T-helper 1 cell treated with Interleukin-12 subunit alpha and Interleukin-12 subunit beta and Interleukin-4 antibody, amounts not matched to agents 30 μg/mL and 1 μg/mL, for 36 hours (primary cell): ENCODE data around the gene ADCY1.

Experiments used
- H3K27ac Mint-ChIP-seq: one replicate; pipeline ENCODE4 v1.8.0; 2021; ENCODE audit warnings: mild to moderate bottlenecking, mixed read lengths
- H3K27me3 Mint-ChIP-seq: one replicate; pipeline ENCODE4 v1.8.0; 2021; ENCODE audit warnings: low read depth, mixed read lengths
- H3K36me3 Mint-ChIP-seq: one replicate; pipeline ENCODE4 v1.8.0; 2021; ENCODE audit warnings: low read depth, mixed read lengths
- H3K4me1 Mint-ChIP-seq: one replicate; pipeline ENCODE4 v1.8.0; 2021; ENCODE audit warnings: low read depth, mixed read lengths
- H3K4me3 Mint-ChIP-seq: one replicate; pipeline ENCODE4 v1.8.0; 2021; ENCODE audit warnings: mild to moderate bottlenecking, moderate library complexity, mixed read lengths
- H3K9me3 Mint-ChIP-seq: one replicate; pipeline ENCODE4 v1.8.0; 2021; ENCODE audit warnings: mixed read lengths

ADCY1 gene

DNA sequence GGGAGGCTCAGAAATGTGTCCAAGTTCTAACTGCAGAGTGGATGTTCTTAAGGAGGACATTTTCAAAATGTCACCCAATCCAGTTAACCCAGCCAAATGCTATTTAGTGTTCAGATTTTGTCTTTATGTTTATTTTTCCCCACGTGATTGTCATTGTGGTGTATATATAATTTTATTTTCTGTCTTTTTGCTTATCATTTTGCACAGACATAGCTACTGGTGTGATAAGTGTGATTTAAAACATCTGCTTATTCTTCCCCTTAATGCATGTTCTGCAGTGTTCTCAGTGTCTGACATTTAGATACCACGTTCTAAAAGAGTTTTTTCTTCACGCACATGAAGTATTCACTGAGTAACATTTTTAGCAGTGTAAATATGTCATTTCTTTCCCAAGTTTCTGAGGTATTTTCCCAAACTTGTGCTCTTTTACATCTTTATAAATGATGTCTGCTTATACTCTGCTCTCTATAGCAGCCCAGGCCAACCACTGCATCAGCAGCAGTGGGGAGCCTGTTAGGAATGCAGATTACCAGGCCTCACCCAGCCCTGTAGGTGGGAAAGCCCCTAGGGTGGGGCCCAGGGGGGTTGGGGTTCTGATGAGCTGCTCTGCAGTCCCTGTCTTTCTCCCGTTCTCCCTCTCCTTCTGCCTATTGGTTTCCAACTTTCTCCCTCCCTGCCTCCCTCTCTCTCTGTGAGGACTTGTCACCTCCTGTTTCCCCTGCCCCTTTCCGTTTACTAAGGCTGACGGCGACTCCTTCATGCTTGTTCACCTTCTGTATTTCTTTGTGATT lies 20.8 kb downstream of the ADCY1 start:
- Mint-ChIP-seq H3K36me3 (no peaks in the 10 kb centered on the region), H3K4me3 (no peak overlapping the region)

DNA sequence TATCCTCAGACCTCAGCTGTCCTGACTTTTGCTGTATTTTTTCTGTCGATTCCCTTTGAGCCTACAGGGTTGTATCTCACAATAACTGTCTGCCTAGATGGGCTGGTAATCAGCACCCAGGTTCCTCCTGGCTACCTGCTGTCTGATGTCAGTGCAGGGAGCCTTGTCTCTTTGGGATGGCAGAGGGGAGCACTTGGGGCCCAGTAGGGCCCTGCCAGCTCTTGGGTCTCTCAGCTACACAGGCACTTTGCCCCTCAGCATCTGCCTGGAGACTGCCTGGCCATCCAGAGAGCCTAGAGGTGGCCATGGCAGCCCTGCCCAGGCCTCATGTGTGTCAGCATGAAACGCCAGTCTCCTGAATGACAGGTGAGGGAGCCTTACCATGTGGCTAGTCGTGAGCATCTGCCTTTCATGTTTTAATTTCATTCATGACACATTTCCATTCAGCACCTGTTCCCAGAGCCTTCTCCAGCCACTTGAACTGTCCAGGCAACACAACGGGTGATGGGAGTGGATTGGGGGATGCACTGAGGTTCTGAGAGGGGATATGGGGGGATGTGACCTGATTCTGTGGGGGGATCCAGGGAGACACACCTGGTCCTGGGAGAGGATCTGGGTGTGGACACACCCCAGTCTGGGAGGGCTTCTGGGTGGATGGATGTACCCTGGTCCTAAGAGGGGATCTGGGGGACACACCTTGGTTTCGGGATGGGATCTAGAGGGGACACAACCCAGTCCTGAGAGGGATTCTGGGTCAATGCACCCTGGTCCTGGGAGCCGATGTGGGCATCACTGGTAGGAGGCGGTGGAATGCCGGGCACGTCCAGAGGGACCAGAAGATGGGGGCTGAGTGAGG lies 21.9 kb downstream of the ADCY1 start:
- H3K9me3 Mint-ChIP-seq = no peaks in the 10 kb centered on the region
- H3K27me3 Mint-ChIP-seq = no peaks in the 10 kb centered on the region
- H3K36me3 Mint-ChIP-seq = no peaks in the 10 kb centered on the region
- H3K27ac Mint-ChIP-seq = no peak overlapping the region
- H3K4me1 Mint-ChIP-seq = no peaks in the 10 kb centered on the region
- no peak overlapping the region for H3K4me3 Mint-ChIP-seq

More for the DNA sequence above, 20.8 kb downstream of the ADCY1 start:
- Mint-ChIP-seq H3K27ac (no peak overlapping the region), H3K27me3 (no peaks in the 10 kb centered on the region), H3K9me3 (no peaks in the 10 kb centered on the region), H3K4me1 (no peaks in the 10 kb centered on the region)

DNA sequence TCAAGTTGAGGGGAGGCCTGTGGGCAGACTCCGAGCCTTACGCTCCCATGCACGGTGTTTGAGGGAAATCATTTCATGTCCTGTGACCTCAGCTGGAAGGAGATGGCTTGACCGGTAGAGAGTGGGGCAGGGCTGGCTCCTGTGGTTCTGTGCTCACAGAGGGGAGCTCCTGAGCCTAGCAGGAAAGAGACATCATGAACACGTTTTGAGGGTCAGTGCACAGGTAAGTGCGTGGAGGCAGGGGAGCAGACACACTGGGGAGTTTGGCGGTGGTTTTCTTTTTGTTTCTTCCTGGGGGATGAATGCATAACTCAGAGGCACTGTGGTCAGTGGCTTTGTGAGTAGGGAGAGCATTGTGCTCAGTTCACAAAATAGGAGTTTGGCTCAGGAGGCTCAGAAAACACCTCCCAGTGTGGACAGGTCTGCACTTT lies 22.5 kb downstream of the ADCY1 start:
- no peaks in the 10 kb centered on the region for H3K36me3 Mint-ChIP-seq
- no peaks in the 10 kb centered on the region for H3K27me3 Mint-ChIP-seq
- H3K9me3 Mint-ChIP-seq = no peaks in the 10 kb centered on the region
- no peaks in the 10 kb centered on the region for H3K4me1 Mint-ChIP-seq
- no peak overlapping the region for H3K4me3 Mint-ChIP-seq
- H3K27ac Mint-ChIP-seq = no peak overlapping the region

DNA sequence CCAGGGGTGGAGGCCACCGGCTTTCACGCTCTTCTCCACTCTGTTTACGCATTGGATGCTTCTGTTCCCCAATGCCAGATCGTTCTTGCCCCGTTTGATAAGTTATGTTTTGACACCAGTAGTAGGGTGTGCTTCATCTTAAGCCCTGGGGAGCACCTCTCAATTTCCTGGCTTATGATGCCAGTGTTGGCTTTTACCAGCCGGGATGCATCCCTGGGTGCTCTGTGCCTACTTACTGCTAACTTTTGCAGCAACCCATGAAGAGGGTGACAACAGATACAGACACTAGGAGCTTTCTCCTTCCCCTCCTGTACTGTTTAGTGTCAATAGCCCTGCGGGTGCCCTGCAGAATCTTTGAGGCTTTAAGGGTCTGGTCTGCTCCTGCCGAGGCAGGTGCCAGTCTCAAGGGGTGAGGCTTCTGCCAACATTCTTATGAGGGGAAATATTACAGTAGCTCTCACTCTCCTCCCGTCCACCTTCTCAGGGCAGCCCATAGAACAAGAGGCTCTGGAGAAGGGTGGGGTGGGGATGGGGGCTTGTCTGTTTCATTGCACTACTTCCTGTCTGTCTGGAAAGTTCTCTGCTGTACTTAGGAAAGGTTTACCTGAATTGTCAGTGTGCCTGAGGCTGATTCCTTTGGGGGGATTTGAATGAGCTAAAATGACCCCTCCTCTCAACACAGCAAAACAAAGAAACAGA lies 23.3 kb downstream of the ADCY1 start:
- no peaks in the 10 kb centered on the region for H3K4me1 Mint-ChIP-seq
- H3K36me3 Mint-ChIP-seq = no peaks in the 10 kb centered on the region
- H3K27ac Mint-ChIP-seq = no peak overlapping the region
- H3K9me3 Mint-ChIP-seq = no peaks in the 10 kb centered on the region
- H3K4me3 Mint-ChIP-seq = no peak overlapping the region
- H3K27me3 Mint-ChIP-seq = no peaks in the 10 kb centered on the region

DNA sequence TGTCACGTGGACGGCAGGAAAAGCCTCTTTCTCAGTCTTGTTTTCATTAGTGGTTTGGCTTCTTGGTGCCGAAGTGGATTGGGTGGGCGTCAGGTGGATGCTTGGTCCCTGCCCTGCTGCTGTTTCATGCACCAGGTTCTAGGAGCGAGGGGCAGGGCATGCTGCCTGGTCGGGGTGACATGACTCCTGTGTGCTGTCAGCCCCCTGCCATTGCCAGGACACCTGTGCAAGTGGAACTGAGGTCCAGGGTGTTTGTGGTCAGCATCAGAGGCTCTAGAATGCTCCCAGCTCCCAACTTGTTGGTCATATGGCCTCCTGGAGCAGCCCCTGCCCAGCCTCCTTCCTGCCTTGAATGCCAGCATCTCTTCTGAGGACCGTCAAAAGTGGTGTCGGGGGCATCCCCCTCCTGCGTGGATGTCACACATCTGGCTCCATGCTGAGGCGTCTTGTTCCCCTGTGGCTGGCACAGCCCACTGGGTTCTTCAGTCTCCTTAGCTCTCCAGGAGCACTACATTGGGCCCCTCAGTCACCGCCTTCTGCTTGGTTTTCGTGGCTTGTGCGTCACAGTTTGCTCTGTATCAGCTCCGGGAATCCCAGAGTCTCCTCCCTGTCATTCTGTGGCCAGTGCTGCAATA lies 24.8 kb downstream of the ADCY1 start:
- Mint-ChIP-seq H3K27ac (no peak overlapping the region), H3K27me3 (no peaks in the 10 kb centered on the region), H3K4me3 (no peak overlapping the region), H3K9me3 (no peaks in the 10 kb centered on the region), H3K36me3 (no peaks in the 10 kb centered on the region), H3K4me1 (no peaks in the 10 kb centered on the region)

DNA sequence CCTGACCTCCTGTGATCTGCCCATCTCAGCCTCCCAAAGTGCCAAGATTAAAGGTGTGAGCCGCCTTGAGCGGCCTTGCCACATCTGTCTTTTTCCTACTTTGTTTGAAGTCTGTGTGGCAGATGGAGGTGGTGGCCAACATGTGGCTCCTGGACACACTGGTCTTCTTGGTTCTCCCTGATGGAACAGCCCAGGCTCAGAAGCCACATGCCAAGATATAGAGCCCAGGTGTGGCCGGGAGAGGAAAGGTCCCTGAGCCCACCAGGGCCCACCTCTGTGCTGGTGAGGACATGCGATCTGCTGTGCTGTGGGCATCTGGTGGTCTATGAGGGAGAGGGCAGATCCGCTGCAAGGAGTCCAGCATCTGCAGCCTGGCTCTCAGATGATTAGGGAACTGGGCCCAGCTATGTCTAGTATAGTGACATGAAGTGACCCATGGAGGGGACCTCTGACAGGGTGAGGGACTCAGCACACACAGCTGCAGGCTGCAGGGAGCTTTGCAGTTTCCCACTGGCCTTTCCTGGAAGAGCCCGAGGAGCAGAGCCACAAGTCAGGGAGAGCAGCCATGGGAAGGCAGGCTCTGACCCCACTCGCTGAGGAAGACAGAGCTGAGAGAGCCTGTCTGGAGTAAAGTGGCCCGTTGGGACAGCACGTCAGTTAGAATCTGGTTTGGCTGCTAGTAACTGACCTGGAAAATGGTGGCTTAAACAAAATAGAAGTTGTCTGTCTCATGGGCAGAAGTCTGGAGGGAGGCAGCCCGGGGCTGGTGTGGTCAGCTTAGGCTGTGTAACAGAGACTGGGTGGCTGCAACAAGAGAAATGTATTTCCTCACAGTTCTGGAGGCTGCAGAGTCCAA lies 25.9 kb downstream of the ADCY1 start:
- Mint-ChIP-seq H3K27ac (no peak overlapping the region), H3K4me3 (no peak overlapping the region), H3K4me1 (no peaks in the 10 kb centered on the region), H3K36me3 (no peaks in the 10 kb centered on the region), H3K9me3 (no peaks in the 10 kb centered on the region), H3K27me3 (no peaks in the 10 kb centered on the region)

DNA sequence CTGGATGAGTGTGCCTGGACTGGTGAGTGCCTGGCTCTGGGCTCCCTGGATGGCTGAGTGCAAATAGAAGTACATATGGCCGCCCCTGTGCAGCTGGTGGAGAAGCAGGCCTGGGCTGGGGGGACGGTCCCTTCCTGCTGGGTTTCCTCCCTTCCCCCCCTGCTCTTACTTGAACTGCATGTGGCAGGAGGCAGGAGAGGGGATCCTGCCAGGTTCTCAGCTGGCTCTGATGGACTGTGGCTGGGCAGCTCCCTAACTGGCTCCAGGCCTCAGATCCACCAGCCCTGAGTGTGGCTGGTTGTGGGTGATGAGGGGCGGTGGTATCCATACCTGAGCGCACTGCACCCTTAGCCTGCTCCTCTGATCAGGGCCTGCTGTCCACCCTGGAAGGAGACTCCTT lies 26.9 kb downstream of the ADCY1 start:
- Mint-ChIP-seq H3K36me3 (no peaks in the 10 kb centered on the region), H3K27me3 (no peaks in the 10 kb centered on the region), H3K27ac (no peak overlapping the region), H3K4me3 (no peak overlapping the region), H3K9me3 (no peaks in the 10 kb centered on the region), H3K4me1 (no peaks in the 10 kb centered on the region)

DNA sequence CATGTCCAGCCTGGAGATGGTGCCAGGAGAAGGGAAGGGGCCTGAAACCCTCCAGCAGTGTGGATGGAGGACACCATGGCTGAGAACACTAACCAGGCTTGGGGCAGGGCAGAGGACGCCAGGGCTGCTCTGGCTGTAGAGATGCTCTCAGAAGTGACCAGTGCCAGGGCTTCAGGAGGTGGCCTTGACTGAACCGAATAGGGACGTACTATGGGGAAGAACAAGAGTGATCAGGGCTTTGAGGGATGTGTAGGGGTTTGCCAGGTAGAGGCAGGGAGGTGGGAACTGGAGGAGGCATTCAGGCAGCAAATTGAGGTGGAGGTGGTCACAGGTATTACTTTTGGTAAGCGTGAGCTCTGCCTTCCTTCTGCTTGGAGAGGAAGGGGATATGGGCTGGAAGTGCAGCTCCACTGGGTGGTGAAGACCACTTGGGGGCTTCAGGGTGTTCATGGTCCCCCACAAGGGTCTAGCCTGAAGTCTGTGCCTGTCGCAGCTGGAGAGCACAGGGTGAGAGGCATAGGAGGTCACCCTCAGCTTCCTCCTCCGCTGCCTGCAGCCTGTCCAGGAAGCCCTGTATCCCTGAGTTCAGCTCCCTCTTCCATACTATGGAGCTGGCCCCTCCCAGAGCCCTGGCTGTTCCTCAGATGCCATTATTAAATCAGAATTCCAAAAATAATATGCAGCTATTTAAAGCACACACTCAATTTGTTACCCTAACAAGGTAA lies 27.8 kb downstream of the ADCY1 start:
- no peaks in the 10 kb centered on the region for H3K9me3 Mint-ChIP-seq
- no peak overlapping the region for H3K4me3 Mint-ChIP-seq
- H3K36me3 Mint-ChIP-seq = no peaks in the 10 kb centered on the region
- H3K27ac Mint-ChIP-seq = no peak overlapping the region
- no peaks in the 10 kb centered on the region for H3K27me3 Mint-ChIP-seq
- no peaks in the 10 kb centered on the region for H3K4me1 Mint-ChIP-seq

DNA sequence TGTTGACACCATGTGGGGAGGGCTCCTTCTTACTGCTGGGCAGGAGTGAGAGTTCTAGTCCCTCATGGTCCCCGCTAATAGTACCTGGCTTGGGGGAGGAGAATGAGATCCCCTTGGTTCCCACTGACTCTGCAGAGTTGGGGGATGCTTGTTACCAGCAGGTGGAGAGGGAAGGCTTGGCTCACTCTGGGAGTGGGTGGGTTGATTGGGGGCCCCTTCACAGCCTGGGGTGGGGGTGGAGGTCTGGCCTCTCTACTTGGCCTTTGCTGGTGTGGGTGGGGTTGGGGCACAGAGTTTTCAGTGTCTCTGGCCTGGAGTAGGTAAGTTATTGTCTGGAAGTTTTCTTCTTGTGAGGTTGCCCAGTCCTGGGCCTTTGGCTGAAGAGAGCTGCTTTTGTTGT lies 31.9 kb downstream of the ADCY1 start:
- Mint-ChIP-seq H3K27me3 (no peaks in the 10 kb centered on the region), H3K27ac (no peak overlapping the region), H3K9me3 (peaks cover 6% of the 10 kb centered on the region), H3K36me3 (no peaks in the 10 kb centered on the region), H3K4me3 (no peak overlapping the region), H3K4me1 (no peaks in the 10 kb centered on the region)

DNA sequence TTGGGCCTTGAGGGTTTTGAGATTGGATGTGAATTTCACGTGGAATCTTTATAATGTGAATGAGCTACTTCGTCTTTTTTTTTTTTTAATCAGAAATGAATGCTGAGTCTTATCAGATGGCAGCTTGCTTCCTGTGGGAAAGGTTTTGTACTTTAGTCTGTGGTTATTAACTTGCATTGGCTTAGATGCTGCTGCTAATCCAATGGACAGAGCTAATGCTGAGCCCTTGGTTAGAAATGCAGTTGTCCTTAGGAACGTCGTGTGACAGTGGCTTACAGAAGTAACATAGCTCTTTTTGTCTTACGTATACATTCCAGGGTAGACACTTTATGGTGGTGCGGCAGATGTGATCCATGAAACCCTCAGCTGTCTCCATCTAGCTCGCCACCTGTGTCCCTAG lies 32.8 kb downstream of the ADCY1 start:
- H3K4me1 Mint-ChIP-seq = no peaks in the 10 kb centered on the region
- H3K4me3 Mint-ChIP-seq = no peak overlapping the region
- peaks cover 6% of the 10 kb centered on the region for H3K9me3 Mint-ChIP-seq
- no peaks in the 10 kb centered on the region for H3K27me3 Mint-ChIP-seq
- H3K27ac Mint-ChIP-seq = no peak overlapping the region
- H3K36me3 Mint-ChIP-seq = no peaks in the 10 kb centered on the region

DNA sequence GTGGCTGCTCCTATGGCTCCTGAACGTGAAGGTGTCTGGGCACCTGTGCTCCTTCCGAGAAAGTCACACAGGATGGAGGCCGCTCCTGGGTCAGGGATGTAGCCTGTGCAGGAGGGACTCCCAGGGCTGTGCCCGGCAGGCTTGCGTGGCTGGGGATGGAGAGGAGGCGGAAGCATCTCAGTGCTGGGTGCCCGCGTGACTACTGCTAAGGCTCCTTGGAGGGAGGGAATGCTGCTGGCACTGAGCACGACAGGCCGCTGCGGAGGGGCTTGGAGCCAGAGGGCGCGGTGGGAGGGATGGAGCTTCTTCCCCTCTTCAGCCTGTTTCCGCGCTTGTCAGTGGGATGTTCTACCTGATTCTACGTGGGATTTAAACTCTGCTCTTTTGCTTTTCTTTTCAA lies 35.0 kb downstream of the ADCY1 start:
- H3K4me1 Mint-ChIP-seq = no peaks in the 10 kb centered on the region
- no peak overlapping the region for H3K4me3 Mint-ChIP-seq
- H3K27ac Mint-ChIP-seq = no peak overlapping the region
- H3K27me3 Mint-ChIP-seq = no peaks in the 10 kb centered on the region
- peaks cover 2% of the 10 kb centered on the region for H3K36me3 Mint-ChIP-seq
- H3K9me3 Mint-ChIP-seq = peaks cover 10% of the 10 kb centered on the region

DNA sequence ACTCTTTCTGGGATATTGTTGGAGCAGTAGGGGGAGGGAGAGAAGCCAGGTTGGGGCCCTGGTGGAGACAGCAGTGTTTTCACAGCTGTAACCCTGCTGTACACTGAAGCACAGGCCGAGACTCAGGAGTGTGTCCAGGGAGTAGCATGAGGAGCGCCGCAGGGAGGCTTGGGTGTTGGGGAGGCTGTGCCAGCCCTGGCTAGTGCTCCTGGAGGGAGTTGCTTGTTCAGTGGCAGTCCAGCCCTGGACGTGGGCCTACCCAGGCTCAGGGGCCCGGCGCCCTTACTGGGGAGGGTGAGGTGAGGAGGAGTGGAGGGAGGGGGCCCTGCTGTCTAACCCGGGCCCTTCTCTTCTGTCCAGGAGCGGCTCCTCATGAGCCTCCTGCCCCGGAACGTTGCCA lies 35.9 kb downstream of the ADCY1 start:
- H3K9me3 Mint-ChIP-seq = peaks cover 17% of the 10 kb centered on the region
- H3K27ac Mint-ChIP-seq = no peak overlapping the region
- H3K4me1 Mint-ChIP-seq = no peaks in the 10 kb centered on the region
- H3K4me3 Mint-ChIP-seq = no peak overlapping the region
- H3K27me3 Mint-ChIP-seq = no peaks in the 10 kb centered on the region
- peaks cover 2% of the 10 kb centered on the region for H3K36me3 Mint-ChIP-seq

DNA sequence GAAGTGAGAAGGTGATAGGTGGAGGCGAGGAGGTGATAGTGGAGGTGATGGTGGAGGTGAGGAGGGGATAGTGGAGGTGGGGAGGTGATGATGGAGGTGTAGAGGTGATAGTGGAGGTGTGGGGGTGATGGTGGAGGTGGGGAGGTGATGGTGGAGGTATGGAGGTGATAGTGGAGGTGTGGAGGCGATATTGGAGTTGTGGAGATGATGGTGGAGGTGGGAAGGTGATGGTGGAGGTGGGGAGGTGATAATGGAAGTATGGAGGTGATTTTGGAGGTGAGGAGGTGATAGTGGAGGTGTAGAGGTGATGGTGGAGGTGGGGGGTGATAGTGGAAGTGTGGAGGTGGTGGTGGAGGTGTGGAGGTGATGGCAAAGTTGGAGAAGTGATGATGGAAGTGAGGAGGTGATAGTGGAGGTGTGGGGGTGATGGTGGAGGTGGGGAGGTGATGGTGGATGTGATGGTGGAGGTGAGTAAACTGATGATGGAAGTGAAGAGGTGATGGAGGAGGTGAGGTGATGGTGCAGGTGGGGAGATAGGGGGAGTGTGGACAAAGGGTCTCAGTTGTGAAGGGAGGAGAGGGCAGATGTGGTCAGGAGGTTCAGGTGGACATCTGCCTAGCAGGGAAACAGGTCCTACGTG lies 36.6 kb downstream of the ADCY1 start:
- Mint-ChIP-seq H3K27me3 (no peaks in the 10 kb centered on the region), H3K36me3 (peaks cover 2% of the 10 kb centered on the region), H3K27ac (no peak overlapping the region), H3K9me3 (peaks cover 23% of the 10 kb centered on the region), H3K4me3 (no peak overlapping the region), H3K4me1 (no peaks in the 10 kb centered on the region)
